HCT116 (cell line): ENCODE results near the gene DOCK1. TPM values are rescaled to one million over a fixed set of nuclear protein-coding genes. Genes with fewer than 3 reads are reported as not detected.

ENCODE experiments used
- ATAC-seq: fragments of 200-7000 bp; cut with Tn5 transposase; 2 replicates; pipeline ENCODE4 v1.9.1; 2020; ENCODE audit warnings: mild to moderate bottlenecking, moderate library complexity
- BruUV-seq: library from RNA; stranded (reverse); fragments of 400-500 nt; replicated peaks from 2 replicates; lab custom pipeline; 2021; lab: Mats Ljungman, UMichigan
- CTCF ChIA-PET: fragments of 300-600 bp; sonication (Branson Sonifier 250); formaldehyde crosslinking; loops from one replicate; lab custom pipeline; 2021; ENCODE audit warnings: antibody characterized with exemption; lab: Charles Lee
- POLR2A ChIA-PET: fragments of 300-600, 350-600 bp; sonication (Branson Sonifier 250); formaldehyde crosslinking; loops from one replicate; lab custom pipeline; 2021; ENCODE audit warnings: antibody characterized with exemption; lab: Charles Lee
- RAD21 ChIA-PET, 2 experiments: fragments of 300-600 bp; sonication (Branson Sonifier 250); formaldehyde crosslinking; loops; one replicate each; lab custom pipeline; 2023; ENCODE audit warnings: low total read pairs in 2 of 2; ENCODE audit not compliant: uncharacterized antibody in 2 of 2, unreplicated experiment in 2 of 2, low non-redundant PET in 1 of 2; lab: Charles Lee
- DNase-seq: peaks from one replicate; pipeline ENCODE4 v3.0.0-alpha.2; 2010; ENCODE audit warnings: low read depth, low spot score
- H2AFZ ChIP-seq: fragments of 200-600 bp; shearing (Covaris generic), sonication (generic); 2 replicates; pipeline ENCODE4 v1.6.1; 2017; ENCODE audit warnings: low read depth, mixed run types, mixed read lengths, antibody characterized with exemption, low read length; ENCODE audit not compliant: poor library complexity, severe bottlenecking
- H3K27ac ChIP-seq: 2 replicates; pipeline ENCODE4 v1.5.1; 2012; ENCODE audit warnings: low read depth, low read length
- H3K27me3 ChIP-seq: fragments of 200-600 bp; sonication (generic); 2 replicates; pipeline ENCODE4 v1.6.1; 2016; ENCODE audit warnings: mixed run types, low read length, mixed read lengths; ENCODE audit not compliant: insufficient read depth
- H3K36me3 ChIP-seq, 2 experiments: fragments of 200-500 bp in 1 of 2; fragments of 200-600 bp in 1 of 2; sonication (Bioruptor generic) in 1 of 2; sonication (generic) in 1 of 2; 2 replicates each; pipeline versions ENCODE4 v1.5.1 to v1.6.1; 2014 to 2016; ENCODE audit warnings: low read length in 2 of 2, inconsistent platforms in 1 of 2, mixed read lengths in 1 of 2, mixed run types in 1 of 2; ENCODE audit not compliant: insufficient read depth in 2 of 2, control insufficient read depth in 1 of 2
- H3K4me1 ChIP-seq, 2 experiments: fragments of 200-600 bp in 1 of 2; sonication (generic) in 1 of 2; 2 replicates each; pipeline versions ENCODE4 v1.5.1 to v1.6.1; 2012 to 2017; ENCODE audit warnings: low read length in 2 of 2, inconsistent platforms in 1 of 2, mild to moderate bottlenecking in 1 of 2, mixed read lengths in 1 of 2, mixed run types in 1 of 2, moderate library complexity in 1 of 2; ENCODE audit not compliant: insufficient read depth in 2 of 2, control insufficient read depth in 1 of 2
- H3K4me2 ChIP-seq: fragments of 200-600 bp; sonication (generic); 2 replicates; pipeline ENCODE4 v1.6.1; 2017; ENCODE audit warnings: mixed run types, low read length, mixed read lengths
- H3K4me3 ChIP-seq, 2 experiments: fragments of 200-600 bp in 1 of 2; sonication (generic) in 1 of 2; replicated peaks in 1 of 2; 2 replicates each; pipeline ENCODE4 v1.5.1; 2011 to 2016; ENCODE audit warnings: low read length in 2 of 2, control low read depth in 1 of 2, low read depth in 1 of 2, mild to moderate bottlenecking in 1 of 2, mixed read lengths in 1 of 2, mixed run types in 1 of 2
- H3K79me2 ChIP-seq: fragments of 200-600 bp; sonication (generic); 2 replicates; pipeline ENCODE4 v1.6.1; 2017; ENCODE audit warnings: mild to moderate bottlenecking, mixed run types, low read length, moderate library complexity, mixed read lengths; ENCODE audit not compliant: insufficient read depth
- H3K9ac ChIP-seq: fragments of 200-600 bp; sonication (generic); 2 replicates; pipeline ENCODE4 v1.6.1; 2016; ENCODE audit warnings: low read length, mixed read lengths
- H3K9me2 ChIP-seq: fragments of 200-600 bp; sonication (generic), shearing (Covaris generic); 2 replicates; pipeline ENCODE4 v1.6.1; 2017; ENCODE audit warnings: mixed run types, mild to moderate bottlenecking, moderate library complexity; ENCODE audit not compliant: insufficient read depth
- H3K9me3 ChIP-seq, 2 experiments: fragments of 200-500 bp in 1 of 2; fragments of 200-600 bp in 1 of 2; sonication (Bioruptor generic) in 1 of 2; sonication (generic) in 1 of 2; 2 replicates each; pipeline ENCODE4 v1.6.1; 2014 to 2017; ENCODE audit warnings: low read length in 2 of 2, mixed read lengths in 2 of 2, inconsistent platforms in 1 of 2, low read depth in 1 of 2, mild to moderate bottlenecking in 1 of 2, mixed run types in 1 of 2, moderate library complexity in 1 of 2; ENCODE audit not compliant: control insufficient read depth in 1 of 2, insufficient read depth in 1 of 2
- H4K20me1 ChIP-seq: fragments of 200-600 bp; sonication (generic), shearing (Covaris generic); 2 replicates; pipeline ENCODE4 v1.6.1; 2017; ENCODE audit warnings: mixed run types, mild to moderate bottlenecking, moderate library complexity; ENCODE audit not compliant: insufficient read depth
- CBX3 ChIP-seq: IDR thresholded peaks from 2 replicates; pipeline ENCODE4 v1.6.1; 2012; ENCODE audit warnings: low read depth
- CEBPB ChIP-seq: IDR thresholded peaks from 2 replicates; pipeline ENCODE4 v1.6.1; 2012; ENCODE audit warnings: low read depth
- EGR1 ChIP-seq: IDR thresholded peaks from 2 replicates; pipeline ENCODE4 v1.6.1; 2012; ENCODE audit warnings: low read depth
- ELF1 ChIP-seq: IDR thresholded peaks from 2 replicates; pipeline ENCODE4 v1.6.1; 2012; ENCODE audit warnings: low read depth, borderline replicate concordance
- EZH2phosphoT487 ChIP-seq: fragments of 200-600 bp; IDR thresholded peaks from 2 replicates; pipeline ENCODE4 v1.6.1; 2018; ENCODE audit warnings: antibody characterized with exemption, borderline replicate concordance
- FOSL1 ChIP-seq: IDR thresholded peaks from 2 replicates; pipeline ENCODE4 v1.6.1; 2012; ENCODE audit warnings: low read depth
- JUND ChIP-seq: IDR thresholded peaks from 2 replicates; pipeline ENCODE4 v1.6.1; 2012
- POLR2A ChIP-seq: IDR thresholded peaks from 2 replicates; pipeline ENCODE4 v1.7.0; 2011; ENCODE audit warnings: borderline replicate concordance; ENCODE audit not compliant: insufficient read depth, insufficient read length; ENCODE audit errors: extremely low read depth
- POLR2AphosphoS5 ChIP-seq: IDR thresholded peaks from 2 replicates; pipeline ENCODE4 v1.6.1; 2011; ENCODE audit warnings: mild to moderate bottlenecking, low read depth, low read length, moderate library complexity
- SIN3A ChIP-seq: IDR thresholded peaks from 2 replicates; pipeline ENCODE4 v1.6.1; 2012; ENCODE audit warnings: low read depth
- SP1 ChIP-seq: IDR thresholded peaks from 2 replicates; pipeline ENCODE4 v1.6.1; 2012; ENCODE audit warnings: low read depth
- SRF ChIP-seq: IDR thresholded peaks from 2 replicates; pipeline ENCODE4 v1.6.1; 2012; ENCODE audit warnings: low read depth
- TCF7L2 ChIP-seq: IDR thresholded peaks from 2 replicates; pipeline ENCODE4 v1.7.0; 2011; ENCODE audit warnings: borderline replicate concordance, inconsistent platforms; ENCODE audit not compliant: insufficient read depth, insufficient read length; ENCODE audit errors: extremely low read depth
- YY1 ChIP-seq: IDR thresholded peaks from 2 replicates; pipeline ENCODE4 v1.6.1; 2011; ENCODE audit warnings: low read length, low read depth, moderate library complexity, mild to moderate bottlenecking; ENCODE audit not compliant: insufficient replicate concordance; ENCODE audit errors: extremely low read depth
- ZFX ChIP-seq: fragments of 450-650 bp; IDR thresholded peaks from 2 replicates; pipeline ENCODE4 v1.6.1; 2017
- ZNF274 ChIP-seq: fragments of 200-500 bp; sonication (Bioruptor generic); IDR thresholded peaks from 2 replicates; pipeline ENCODE4 v1.6.1; 2014; ENCODE audit warnings: mild to moderate bottlenecking, low read depth, low read length, inconsistent platforms
- intact Hi-C: fragments of 100-400 bp; cut with micrococcal nuclease; formaldehyde crosslinking; loops from 2 replicates; pipeline ENCODE4 v1.10.0; 2022
- total RNA-seq: library from RNA; stranded (reverse); gene quantifications from one replicate; pipeline ENCODE4 v1.2.1, GENCODE V29; 2021; ENCODE audit not compliant: unreplicated experiment
- TF ChIP-seq, protein P1 (sequence below), 3 experiments: fragments of 200-600 bp in 1 of 3; sonication (generic) in 1 of 3; IDR thresholded peaks in 2 of 3; conservative IDR thresholded peaks in 1 of 3; 2 replicates each; pipeline ENCODE4 v1.5.1; 2012 to 2017; ENCODE audit warnings: low read depth in 2 of 3, low read length in 2 of 3, antibody characterized with exemption in 1 of 3, borderline replicate concordance in 1 of 3, control low read depth in 1 of 3, mild to moderate bottlenecking in 1 of 3, mixed read lengths in 1 of 3, mixed run types in 1 of 3, moderate library complexity in 1 of 3; ENCODE audit not compliant: insufficient read depth in 1 of 3
- TF ChIP-seq, protein P2 (sequence below): IDR thresholded peaks from 2 replicates; pipeline ENCODE4 v1.6.1; 2012
- TF ChIP-seq, protein P3 (sequence below): IDR thresholded peaks from 2 replicates; pipeline ENCODE4 v1.6.1; 2012; ENCODE audit warnings: low read depth
- TF ChIP-seq, protein P4 (sequence below): IDR thresholded peaks from 2 replicates; pipeline ENCODE4 v1.6.1; 2011; ENCODE audit warnings: mild to moderate bottlenecking, low read length, moderate library complexity; ENCODE audit not compliant: insufficient replicate concordance; ENCODE audit errors: extremely low read depth

DOCK1 gene
- total RNA-seq, 1 experiment from 2014 or later, result 46.5 TPM

DNA sequence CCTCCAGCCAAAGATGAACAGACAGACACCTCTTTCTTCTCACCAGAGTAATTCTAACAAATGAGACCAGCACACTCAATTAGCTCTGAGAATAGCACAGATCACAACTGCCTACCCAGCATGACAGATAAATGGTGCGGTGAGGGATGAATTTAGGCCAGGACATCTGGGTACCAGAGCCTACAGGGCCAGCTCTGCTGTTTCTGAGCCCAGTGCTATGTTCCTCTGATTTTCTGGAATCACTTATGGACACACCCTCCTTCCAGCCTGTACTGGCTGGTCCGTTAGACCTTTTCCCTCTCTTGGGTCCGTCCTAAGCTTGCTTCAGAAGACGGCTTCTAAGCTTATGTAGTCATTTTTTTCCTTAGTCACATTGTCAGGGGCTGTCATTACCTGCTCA is 217.6 kb downstream of the DOCK1 start:
- no peaks in the 10 kb centered on the region for H3K9me3 ChIP-seq
- CTCF ChIA-PET, result no interaction called here
- ATAC-seq, result no peak
- no peaks in the 10 kb centered on the region for H3K79me2 ChIP-seq
- no peak overlapping the region for H3K27ac ChIP-seq
- BruUV-seq, result no TSS peak
- TF ChIP-seq, protein P1, sequence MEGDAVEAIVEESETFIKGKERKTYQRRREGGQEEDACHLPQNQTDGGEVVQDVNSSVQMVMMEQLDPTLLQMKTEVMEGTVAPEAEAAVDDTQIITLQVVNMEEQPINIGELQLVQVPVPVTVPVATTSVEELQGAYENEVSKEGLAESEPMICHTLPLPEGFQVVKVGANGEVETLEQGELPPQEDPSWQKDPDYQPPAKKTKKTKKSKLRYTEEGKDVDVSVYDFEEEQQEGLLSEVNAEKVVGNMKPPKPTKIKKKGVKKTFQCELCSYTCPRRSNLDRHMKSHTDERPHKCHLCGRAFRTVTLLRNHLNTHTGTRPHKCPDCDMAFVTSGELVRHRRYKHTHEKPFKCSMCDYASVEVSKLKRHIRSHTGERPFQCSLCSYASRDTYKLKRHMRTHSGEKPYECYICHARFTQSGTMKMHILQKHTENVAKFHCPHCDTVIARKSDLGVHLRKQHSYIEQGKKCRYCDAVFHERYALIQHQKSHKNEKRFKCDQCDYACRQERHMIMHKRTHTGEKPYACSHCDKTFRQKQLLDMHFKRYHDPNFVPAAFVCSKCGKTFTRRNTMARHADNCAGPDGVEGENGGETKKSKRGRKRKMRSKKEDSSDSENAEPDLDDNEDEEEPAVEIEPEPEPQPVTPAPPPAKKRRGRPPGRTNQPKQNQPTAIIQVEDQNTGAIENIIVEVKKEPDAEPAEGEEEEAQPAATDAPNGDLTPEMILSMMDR (IDR thresholded peaks at IDR 0.05 in 2 of 3, conservative IDR thresholded peaks at IDR 0.05 in 1 of 3; ENCODE audit: borderline replicate concordance in 1 of 3, insufficient read depth in 1 of 3, low read depth in 2 of 3, low read length in 2 of 3), result no peak
- TF ChIP-seq FOSL1 (no peak), POLR2A (no peak), CBX3 (no peak), SP1 (no peak), POLR2AphosphoS5 (no peak), ZNF274 (no peak), TCF7L2 (no peak), SIN3A (no peak), EZH2phosphoT487 (no peak), ELF1 (no peak), CEBPB (no peak), EGR1 (no peak), ZFX (no peak), YY1 (no peak), SRF (no peak), JUND (no peak)
- TF ChIP-seq, protein P2, sequence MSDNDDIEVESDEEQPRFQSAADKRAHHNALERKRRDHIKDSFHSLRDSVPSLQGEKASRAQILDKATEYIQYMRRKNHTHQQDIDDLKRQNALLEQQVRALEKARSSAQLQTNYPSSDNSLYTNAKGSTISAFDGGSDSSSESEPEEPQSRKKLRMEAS, result no peak
- TF ChIP-seq, protein P3, sequence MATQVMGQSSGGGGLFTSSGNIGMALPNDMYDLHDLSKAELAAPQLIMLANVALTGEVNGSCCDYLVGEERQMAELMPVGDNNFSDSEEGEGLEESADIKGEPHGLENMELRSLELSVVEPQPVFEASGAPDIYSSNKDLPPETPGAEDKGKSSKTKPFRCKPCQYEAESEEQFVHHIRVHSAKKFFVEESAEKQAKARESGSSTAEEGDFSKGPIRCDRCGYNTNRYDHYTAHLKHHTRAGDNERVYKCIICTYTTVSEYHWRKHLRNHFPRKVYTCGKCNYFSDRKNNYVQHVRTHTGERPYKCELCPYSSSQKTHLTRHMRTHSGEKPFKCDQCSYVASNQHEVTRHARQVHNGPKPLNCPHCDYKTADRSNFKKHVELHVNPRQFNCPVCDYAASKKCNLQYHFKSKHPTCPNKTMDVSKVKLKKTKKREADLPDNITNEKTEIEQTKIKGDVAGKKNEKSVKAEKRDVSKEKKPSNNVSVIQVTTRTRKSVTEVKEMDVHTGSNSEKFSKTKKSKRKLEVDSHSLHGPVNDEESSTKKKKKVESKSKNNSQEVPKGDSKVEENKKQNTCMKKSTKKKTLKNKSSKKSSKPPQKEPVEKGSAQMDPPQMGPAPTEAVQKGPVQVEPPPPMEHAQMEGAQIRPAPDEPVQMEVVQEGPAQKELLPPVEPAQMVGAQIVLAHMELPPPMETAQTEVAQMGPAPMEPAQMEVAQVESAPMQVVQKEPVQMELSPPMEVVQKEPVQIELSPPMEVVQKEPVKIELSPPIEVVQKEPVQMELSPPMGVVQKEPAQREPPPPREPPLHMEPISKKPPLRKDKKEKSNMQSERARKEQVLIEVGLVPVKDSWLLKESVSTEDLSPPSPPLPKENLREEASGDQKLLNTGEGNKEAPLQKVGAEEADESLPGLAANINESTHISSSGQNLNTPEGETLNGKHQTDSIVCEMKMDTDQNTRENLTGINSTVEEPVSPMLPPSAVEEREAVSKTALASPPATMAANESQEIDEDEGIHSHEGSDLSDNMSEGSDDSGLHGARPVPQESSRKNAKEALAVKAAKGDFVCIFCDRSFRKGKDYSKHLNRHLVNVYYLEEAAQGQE, result no peak
- TF ChIP-seq, protein P4, sequence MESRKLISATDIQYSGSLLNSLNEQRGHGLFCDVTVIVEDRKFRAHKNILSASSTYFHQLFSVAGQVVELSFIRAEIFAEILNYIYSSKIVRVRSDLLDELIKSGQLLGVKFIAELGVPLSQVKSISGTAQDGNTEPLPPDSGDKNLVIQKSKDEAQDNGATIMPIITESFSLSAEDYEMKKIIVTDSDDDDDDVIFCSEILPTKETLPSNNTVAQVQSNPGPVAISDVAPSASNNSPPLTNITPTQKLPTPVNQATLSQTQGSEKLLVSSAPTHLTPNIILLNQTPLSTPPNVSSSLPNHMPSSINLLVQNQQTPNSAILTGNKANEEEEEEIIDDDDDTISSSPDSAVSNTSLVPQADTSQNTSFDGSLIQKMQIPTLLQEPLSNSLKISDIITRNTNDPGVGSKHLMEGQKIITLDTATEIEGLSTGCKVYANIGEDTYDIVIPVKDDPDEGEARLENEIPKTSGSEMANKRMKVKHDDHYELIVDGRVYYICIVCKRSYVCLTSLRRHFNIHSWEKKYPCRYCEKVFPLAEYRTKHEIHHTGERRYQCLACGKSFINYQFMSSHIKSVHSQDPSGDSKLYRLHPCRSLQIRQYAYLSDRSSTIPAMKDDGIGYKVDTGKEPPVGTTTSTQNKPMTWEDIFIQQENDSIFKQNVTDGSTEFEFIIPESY, result no peak
- TF ChIP-seq, all 23 proteins: peak for 0
- Histone ChIP-seq H3K4me2 (no peak overlapping the region), H2AFZ (no peak overlapping the region), H3K36me3 (no peaks in the 10 kb centered on the region), H3K4me3 (no peak overlapping the region), H3K9me2 (no peaks in the 10 kb centered on the region), H4K20me1 (no peaks in the 10 kb centered on the region), H3K9ac (no peak overlapping the region), H3K4me1 (no peaks in the 10 kb centered on the region), H3K27me3 (no peaks in the 10 kb centered on the region)
- intact Hi-C loops, result no loop called here
- DNase-seq, result no peak
- ChIA-PET RAD21 (no interaction called here), POLR2A (no interaction called here)
